Endodermal cell (in vitro differentiated cells): Measurements from ENCODE around the gene TMEM229A. TPM values are rescaled to one million over a fixed set of nuclear protein-coding genes. Genes with fewer than 3 reads are reported as not detected.

Experiments
- DNase-seq: peaks from one replicate; pipeline ENCODE4 v3.0.0-alpha.2; 2017
- H3K27ac ChIP-seq: 2 replicates; pipeline ENCODE4 v1.5.1; 2013; ENCODE audit warnings: mild to moderate bottlenecking, low read depth, low read length, moderate library complexity
- H3K27me3 ChIP-seq: 2 replicates; pipeline ENCODE4 v1.6.1; 2013; ENCODE audit warnings: mild to moderate bottlenecking, low read length, moderate library complexity; ENCODE audit not compliant: insufficient read depth, control insufficient read depth, poor library complexity, severe bottlenecking
- H3K36me3 ChIP-seq: 2 replicates; pipeline ENCODE4 v1.7.0; 2013; ENCODE audit warnings: mild to moderate bottlenecking, low read length, moderate library complexity; ENCODE audit not compliant: control insufficient read depth, insufficient read depth
- H3K4me1 ChIP-seq: one replicate; pipeline ENCODE4 v1.7.0; 2013; ENCODE audit warnings: low read length; ENCODE audit not compliant: control insufficient read depth, insufficient read depth
- H3K4me3 ChIP-seq: 2 replicates; pipeline ENCODE4 v1.5.1; 2013; ENCODE audit warnings: mild to moderate bottlenecking, low read length, moderate library complexity
- H3K9ac ChIP-seq: 2 replicates; pipeline ENCODE4 v1.6.1; 2013; ENCODE audit warnings: mild to moderate bottlenecking, low read length, moderate library complexity; ENCODE audit not compliant: poor library complexity, severe bottlenecking; ENCODE audit errors: extremely low read depth
- H3K9me3 ChIP-seq: 2 replicates; pipeline ENCODE4 v1.6.1; 2013; ENCODE audit warnings: mild to moderate bottlenecking, low read length, moderate library complexity; ENCODE audit not compliant: control insufficient read depth
- H3K27ac Mint-ChIP-seq: 2 replicates; pipeline ENCODE4 v1.8.0; 2020; ENCODE audit warnings: mixed read lengths
- H3K27me3 Mint-ChIP-seq: 2 replicates; pipeline ENCODE4 v1.8.0; 2021; ENCODE audit warnings: mild to moderate bottlenecking, mixed read lengths; ENCODE audit not compliant: insufficient read depth
- H3K36me3 Mint-ChIP-seq: 2 replicates; pipeline ENCODE4 v1.8.0; 2020; ENCODE audit warnings: low read depth, mixed read lengths
- H3K4me1 Mint-ChIP-seq: 2 replicates; pipeline ENCODE4 v1.8.0; 2020; ENCODE audit warnings: mixed read lengths
- H3K4me3 Mint-ChIP-seq: 2 replicates; pipeline ENCODE4 v1.8.0; 2020; ENCODE audit warnings: mild to moderate bottlenecking, moderate library complexity, mixed read lengths
- H3K9me3 Mint-ChIP-seq: 2 replicates; pipeline ENCODE4 v1.8.0; 2020; ENCODE audit warnings: mild to moderate bottlenecking, mixed read lengths
- WGBS, 2 experiments: methylation state at CpG; one replicate each; pipeline versions ENCODE4 v1.1.5 to v1.1.7; 2013; ENCODE audit warnings: missing lambda C conversion rate in 2 of 2, mixed read lengths in 1 of 2; ENCODE audit not compliant: insufficient coverage in 1 of 2, insufficient read length in 1 of 2; 5-methylcytosine and 5-hydroxymethylcytosine counted together
- total RNA-seq, 2 donors: library from RNA; stranded (reverse); fragmentation: NEBNext Ultra II Directional in 1 of 2; extraction: Animal tissue kit (Norgen Biotek cat#: 25700) in 1 of 2; gene quantifications; 2 replicates in 1 of 2; 3 replicates in 1 of 2; pipeline ENCODE4 v1.2.1, GENCODE V29; 2021
- TF ChIP-seq, protein P1 (sequence below): fragments of 200-600 bp; sonication (generic); conservative IDR thresholded peaks from 2 replicates; pipeline ENCODE4 v1.5.0; 2021; ENCODE audit warnings: antibody characterized with exemption, mild to moderate bottlenecking

The TMEM229A gene
- total RNA-seq, 2 donors from 2014 or later, result 0.31 to 1.5 TPM

DNA sequence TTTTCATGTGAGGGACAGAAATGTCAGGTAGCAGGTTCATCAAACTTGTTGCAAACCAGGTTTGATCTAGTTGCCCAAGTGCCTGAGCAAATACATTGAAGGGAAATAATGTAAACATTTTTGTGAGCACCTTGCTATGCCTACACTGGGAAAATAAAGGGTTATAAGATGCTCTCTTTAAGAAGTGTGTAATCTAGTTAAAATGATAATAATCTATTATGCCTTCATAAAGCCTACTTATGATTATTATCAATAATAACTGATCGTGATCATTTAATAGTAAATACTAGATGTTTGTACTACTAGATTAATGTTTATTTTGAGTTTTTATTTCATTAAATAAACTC is 1.9 kb upstream of the TMEM229A start:
- H3K27me3 Mint-ChIP-seq, result peaks cover 32% of the 10 kb centered on the region
- H3K27ac Mint-ChIP-seq, result no peak overlapping the region
- DNase-seq, result no peak
- Histone ChIP-seq H3K9me3 (no peaks in the 10 kb centered on the region), H3K4me3 (no peak overlapping the region), H3K27me3 (peaks cover 27% of the 10 kb centered on the region), H3K9ac (no peak overlapping the region), H3K36me3 (no peaks in the 10 kb centered on the region), H3K4me1 (no peaks in the 10 kb centered on the region), H3K27ac (no peak overlapping the region)
- H3K4me3 Mint-ChIP-seq, result peak overlapping the region; percentile 69
- peaks cover 15% of the 10 kb centered on the region for H3K4me1 Mint-ChIP-seq
- no CpG with 5 or more reads among the region's 1 CpG for WGBS, 2 experiments
- H3K9me3 Mint-ChIP-seq, result no peaks in the 10 kb centered on the region
- TF ChIP-seq, protein P1, sequence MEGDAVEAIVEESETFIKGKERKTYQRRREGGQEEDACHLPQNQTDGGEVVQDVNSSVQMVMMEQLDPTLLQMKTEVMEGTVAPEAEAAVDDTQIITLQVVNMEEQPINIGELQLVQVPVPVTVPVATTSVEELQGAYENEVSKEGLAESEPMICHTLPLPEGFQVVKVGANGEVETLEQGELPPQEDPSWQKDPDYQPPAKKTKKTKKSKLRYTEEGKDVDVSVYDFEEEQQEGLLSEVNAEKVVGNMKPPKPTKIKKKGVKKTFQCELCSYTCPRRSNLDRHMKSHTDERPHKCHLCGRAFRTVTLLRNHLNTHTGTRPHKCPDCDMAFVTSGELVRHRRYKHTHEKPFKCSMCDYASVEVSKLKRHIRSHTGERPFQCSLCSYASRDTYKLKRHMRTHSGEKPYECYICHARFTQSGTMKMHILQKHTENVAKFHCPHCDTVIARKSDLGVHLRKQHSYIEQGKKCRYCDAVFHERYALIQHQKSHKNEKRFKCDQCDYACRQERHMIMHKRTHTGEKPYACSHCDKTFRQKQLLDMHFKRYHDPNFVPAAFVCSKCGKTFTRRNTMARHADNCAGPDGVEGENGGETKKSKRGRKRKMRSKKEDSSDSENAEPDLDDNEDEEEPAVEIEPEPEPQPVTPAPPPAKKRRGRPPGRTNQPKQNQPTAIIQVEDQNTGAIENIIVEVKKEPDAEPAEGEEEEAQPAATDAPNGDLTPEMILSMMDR, result no peak
- H3K36me3 Mint-ChIP-seq, result no peaks in the 10 kb centered on the region

DNA sequence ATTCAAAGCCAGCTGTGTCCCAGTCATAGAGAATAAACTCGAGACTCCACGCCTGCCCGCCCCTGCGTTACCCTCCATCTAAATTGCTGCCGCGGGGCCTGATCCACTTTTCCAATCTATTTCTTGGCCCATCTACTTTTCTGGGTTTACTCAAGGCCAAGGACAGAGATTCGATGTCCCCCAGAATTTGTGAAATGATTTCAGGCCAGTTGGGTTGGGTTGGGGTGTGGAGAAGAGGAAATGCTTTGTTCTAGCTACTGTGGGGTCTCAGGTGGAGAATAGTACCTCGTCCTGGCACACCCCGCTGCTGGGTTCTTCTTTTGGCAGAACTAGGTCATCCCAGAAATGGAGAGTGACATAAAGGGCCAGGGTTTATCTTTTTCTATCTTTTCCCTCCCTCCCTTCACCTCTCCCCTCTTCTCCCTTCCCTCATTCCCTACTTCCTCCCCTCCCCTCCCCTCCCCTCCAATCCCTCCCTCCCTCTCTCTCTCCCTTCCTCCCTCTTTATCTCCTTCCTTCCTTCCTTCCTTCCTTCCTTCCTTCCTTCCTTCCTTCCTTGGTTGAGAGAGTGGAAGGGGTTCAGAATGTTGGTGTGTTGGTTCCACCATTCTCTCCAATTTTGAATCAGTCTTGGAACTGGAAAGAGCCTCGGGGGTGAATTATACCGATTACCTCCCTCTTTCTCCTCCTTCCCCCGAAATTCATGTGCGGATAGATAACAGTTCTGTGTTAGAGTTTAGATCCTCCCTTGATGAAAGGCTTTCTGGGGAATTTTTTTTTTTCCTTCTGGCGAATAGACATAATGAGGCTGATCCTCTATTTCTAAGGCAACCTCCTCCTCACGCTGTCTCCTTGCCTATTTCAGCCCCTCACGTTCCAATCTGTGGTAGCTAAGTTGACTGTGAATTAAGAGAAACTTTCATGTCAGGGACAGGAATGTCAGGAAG is 1.2 kb upstream of the TMEM229A start:
- Histone ChIP-seq H3K4me1 (no peaks in the 10 kb centered on the region), H3K9me3 (no peaks in the 10 kb centered on the region), H3K36me3 (no peaks in the 10 kb centered on the region), H3K9ac (no peak overlapping the region), H3K27ac (no peak overlapping the region), H3K27me3 (peaks cover 27% of the 10 kb centered on the region), H3K4me3 (no peak overlapping the region)
- 84 to 89% methylated on average over 7 to 16 of the region's 16 CpGs for WGBS, 2 experiments
- H3K9me3 Mint-ChIP-seq, result no peaks in the 10 kb centered on the region
- H3K27me3 Mint-ChIP-seq, result peaks cover 32% of the 10 kb centered on the region
- TF ChIP-seq, protein P1, result no peak
- no peak for DNase-seq
- no peaks in the 10 kb centered on the region for H3K36me3 Mint-ChIP-seq
- H3K27ac Mint-ChIP-seq, result no peak overlapping the region
- H3K4me3 Mint-ChIP-seq, result peak overlapping the region; percentile 69
- peaks cover 20% of the 10 kb centered on the region for H3K4me1 Mint-ChIP-seq

DNA sequence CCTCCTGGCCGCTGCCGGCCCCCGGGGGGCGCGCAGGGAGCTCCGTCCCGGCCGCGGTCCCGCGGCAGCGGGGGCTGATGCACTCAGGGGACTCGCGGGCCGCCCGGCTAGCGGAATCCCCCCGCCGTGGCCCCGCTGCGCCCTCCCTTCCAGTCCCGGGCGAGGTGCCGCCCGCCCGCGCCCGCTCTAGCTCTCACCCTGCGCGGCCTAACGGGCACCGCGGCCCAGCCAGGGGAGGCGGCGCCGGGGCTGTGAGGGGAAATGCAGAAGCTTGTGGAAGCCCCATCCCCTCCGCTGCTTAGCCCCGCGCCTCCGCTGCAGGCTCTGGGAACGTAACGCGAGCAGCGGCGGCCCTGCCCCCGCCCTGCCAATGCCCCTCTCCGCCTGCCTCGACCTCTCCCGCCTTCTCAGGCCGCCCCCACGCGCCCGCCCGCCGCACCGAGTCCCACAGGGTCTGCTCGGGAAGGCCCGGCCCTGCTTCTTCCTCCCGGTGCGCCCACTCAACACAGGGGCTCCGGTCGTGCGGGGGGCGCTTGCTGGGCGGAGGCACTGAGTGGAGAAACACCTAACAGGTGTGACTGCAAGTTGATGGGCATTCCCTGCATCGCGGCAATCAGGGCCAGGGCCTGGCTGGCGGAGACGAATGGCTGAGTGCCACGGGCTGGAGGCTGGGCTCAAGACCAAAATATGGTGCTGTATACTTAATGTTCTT is 384 bp upstream of the TMEM229A start:
- H3K9me3 ChIP-seq, result no peaks in the 10 kb centered on the region
- H3K27ac Mint-ChIP-seq, result no peak overlapping the region
- H3K27me3 Mint-ChIP-seq, result peaks cover 32% of the 10 kb centered on the region
- H3K4me3 ChIP-seq, result no peak overlapping the region
- H3K27ac ChIP-seq, result no peak overlapping the region
- H3K4me3 Mint-ChIP-seq, result peak overlapping the region; percentile 69
- TF ChIP-seq, protein P1, result no peak
- 2 to 6% methylated on average over 34 to 70 of the region's 70 CpGs for WGBS, 2 experiments
- peaks cover 20% of the 10 kb centered on the region for H3K4me1 Mint-ChIP-seq
- H3K36me3 ChIP-seq, result no peaks in the 10 kb centered on the region
- H3K36me3 Mint-ChIP-seq, result no peaks in the 10 kb centered on the region
- no peaks in the 10 kb centered on the region for H3K9me3 Mint-ChIP-seq
- H3K9ac ChIP-seq, result no peak overlapping the region
- H3K4me1 ChIP-seq, result no peaks in the 10 kb centered on the region
- DNase-seq, result peak; percentile 86
- peaks cover 27% of the 10 kb centered on the region for H3K27me3 ChIP-seq
